CD4-positive, alpha-beta T cell treated with Interleukin-12 subunit alpha and Interleukin-12 subunit beta, for 1 hour (primary cell): ENCODE data around the gene CD81.
"Not testable (repeated sequence)": the region's sequence is repeated elsewhere in the genome, so short reads cannot be mapped to it uniquely, and the experiment has no call there.

Experiments
- DNase-seq: peaks from one replicate; pipeline ENCODE4 v3.0.0-alpha.2; 2020

Gene CD81

DNA sequence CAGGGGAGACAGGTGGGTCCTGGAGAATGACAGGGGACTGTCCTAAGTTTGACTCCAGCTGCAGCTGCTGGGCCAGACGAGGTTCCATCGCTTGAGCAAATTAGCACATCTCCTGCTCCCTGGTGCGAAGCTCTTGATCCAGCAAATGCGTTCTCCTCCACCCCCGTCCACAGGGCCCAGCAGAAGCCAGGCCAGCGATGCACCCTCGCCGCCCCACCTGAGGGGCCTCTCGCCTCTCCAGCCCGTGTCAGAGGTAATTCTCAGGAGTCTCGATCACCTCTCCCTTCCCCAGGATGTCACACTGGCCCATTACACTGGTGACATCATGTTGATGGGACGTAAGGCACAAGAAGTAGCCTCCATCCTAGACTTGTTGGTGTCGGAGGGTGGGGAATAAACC, 19.5 kb upstream of the CD81 start:
- not testable (repeated sequence) for DNase-seq

DNA sequence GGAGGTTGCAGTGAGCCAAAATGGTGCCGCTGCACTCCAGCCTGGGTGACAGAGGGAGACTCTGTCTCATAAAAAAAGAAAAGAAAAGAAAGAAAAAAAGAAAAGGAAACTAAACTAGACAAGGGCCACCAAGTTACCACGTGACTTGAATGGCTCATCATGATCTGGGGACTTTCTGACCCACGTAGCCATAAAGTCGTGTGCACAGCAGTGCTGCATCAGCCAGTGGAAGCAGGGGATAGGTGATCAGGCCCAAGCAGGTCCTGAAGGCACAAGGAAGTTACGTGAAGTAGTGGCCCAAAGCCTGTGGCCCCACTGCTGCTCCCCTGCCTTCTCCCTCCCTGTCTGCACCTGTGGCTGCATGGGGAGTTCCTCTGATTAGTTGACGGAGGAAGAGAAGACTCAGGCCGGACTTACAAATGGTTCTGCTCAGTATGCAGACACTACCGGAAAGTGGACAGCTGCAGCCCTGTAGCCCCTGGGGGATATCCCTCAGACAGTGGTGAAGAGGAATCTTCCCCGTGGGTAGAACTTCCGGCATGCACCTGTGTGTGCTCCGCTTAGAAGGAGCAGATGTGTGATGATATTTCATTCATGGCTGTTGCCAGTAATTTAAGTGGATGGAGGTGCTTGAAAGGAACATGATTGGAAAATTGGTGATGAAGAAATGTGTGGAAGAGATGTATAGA, 18.2 kb upstream of the CD81 start:
- DNase-seq, result no peak

DNA sequence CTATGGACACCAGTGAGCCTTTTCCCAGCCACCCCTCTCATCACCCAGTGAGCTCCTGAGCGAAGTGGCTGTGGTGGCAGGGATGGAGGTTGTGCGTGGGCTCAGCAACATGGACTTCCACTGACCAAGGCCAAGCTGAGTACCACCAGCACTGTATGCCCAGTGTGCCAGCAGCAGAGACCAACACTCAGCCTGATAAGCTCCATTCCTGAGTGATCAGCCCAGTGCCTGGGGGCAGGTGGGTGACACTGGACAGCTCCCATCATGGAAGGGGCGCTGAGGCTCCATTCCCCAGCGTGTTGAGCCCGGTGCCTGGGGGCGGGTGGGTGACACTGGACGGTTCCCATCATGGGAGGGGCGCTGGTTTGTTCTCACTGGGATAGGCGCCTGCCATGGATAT, 17.6 kb upstream of the CD81 start:
- no peak for DNase-seq

DNA sequence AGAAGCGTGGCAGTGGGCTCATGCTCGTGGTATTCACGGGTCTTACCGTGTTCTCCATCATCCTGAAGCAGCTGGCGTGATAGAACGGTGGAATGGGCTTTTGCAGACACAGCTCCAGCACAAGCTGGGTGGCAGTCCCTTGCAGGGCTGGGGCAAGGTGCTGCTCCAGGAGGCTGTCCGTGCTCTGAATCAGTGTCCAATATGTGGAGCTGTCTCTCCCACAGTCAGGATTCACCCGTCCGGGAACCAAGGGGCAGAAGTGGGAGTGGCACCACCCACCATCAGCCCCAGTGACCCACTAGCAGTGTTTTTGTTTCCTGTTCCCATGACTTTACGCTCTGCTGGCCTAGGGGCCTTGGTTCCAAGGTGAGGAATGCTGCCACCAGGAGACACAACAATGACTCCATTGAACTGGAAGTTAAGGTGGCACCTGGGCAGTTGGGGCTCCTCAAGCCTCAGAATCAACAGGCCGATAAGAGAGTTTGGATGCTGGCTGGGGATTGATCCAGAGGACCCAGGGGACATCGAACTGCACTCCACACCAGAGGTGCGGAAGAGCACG, 16.9 kb upstream of the CD81 start:
- no peak for DNase-seq

DNA sequence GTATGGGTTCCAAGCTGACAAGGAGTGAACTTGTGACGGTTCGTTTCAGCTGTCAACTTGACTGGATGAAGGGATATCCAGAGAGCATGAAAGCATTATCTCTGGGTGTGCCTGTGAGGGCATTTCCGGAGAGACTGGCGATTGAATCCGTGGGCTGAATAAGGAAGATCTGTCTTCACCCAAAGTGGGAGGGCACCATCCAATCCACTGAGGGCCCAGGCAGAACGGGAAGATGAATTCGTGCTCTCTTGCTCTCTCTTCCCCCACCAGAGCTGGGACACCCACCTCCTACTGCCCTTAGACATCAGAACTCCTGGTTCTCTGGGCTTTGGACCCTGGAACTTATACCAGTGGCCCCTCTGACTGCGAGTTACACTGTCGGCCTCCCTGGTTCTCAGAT, 15.5 kb upstream of the CD81 start:
- DNase-seq, result no peak

DNA sequence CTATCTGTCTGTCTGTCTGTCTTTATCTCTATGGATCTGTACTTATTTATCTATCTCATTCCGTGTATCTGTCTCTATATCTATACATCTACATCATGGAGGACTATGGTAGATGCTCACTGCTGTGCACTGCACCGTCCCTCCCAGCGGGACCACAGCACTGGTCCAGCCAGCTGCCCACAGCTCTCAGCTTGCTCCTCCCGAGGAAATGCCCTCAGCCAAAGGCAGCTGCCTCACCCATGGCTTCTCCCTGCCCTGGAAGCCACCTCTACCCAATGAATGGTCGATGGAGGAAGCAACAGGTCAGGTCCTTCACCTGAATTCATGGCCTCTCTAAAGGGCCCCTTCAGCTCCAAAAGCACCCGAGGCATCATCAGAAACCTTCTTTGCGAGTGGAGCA, 14.7 kb upstream of the CD81 start:
- DNase-seq, result no peak

DNA sequence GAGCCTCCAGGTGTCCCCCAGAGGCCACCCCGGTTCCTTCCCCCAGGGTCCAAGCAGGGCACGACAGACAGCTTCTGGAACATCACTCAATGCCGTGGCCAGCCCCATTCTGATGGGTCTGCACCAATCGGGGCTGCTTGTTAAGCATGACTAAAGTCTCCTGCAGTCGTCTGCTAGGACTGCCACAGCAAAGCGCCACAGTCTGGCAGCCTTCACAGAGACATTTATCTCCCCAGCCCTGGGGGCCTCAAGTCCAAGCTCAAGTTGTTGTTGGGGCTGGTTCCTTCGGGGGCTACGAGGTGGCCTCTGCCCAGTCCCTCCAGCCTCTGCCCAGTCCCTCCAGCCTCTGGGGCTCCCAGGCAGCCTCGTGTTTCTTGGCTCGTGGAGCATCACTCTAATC, 14.0 kb upstream of the CD81 start:
- DNase-seq, result no peak

DNA sequence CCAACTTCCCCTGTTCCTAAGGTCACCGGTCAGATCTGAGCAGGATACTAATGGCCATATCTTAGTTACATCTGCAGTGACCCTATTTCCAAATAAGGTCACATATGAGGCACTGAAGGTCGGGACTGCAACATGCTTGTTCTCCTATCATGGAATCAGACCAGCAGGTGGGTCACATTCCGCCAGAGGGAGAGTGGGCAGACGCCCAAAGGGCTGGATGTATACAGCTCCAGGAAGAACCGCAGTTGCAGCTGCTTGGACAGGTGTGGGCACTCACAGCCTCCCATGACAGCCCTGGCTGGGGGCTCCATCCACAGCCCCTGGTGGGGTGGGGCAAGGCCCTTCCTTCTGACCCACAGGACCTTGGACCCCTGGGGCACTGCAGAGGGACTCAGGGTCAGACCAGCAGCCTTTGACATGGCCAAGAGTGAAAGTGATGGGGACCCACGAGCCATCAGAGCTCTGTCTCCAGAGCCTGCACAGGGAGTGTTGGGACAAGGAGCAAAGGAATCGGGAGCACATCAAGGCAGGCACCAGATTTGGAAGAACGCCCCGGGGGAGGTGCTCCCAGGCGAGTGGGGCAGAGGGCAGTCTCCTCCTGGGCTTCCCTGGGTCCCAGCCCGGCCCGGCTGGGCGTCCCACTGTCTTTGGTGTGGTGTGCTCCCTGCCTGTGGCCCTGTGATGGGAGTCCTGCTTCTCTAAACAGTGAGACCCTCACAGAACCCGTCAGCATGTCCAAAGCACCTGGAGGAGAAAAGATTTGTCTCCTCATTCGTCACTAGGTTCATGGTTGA, 13.3 kb upstream of the CD81 start:
- DNase-seq, result no peak

DNA sequence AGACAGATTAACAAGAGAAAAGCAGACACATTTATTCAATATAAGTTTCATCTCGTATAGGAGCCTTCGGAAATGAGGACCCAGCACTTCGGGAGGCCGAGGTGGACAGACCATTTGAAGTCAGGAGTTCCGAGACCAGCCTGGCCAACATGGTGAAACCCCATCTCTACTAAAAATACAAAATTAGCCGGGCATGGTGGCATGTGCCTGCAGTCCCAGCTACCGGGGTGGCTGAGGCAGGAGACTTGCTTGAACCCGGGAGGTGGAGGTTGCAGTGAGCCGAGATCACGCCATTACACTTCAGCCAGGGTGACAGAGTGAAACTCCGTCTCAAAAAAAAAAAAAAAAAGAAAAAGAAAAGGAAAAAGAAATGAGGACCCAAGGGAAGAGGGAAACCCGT, 12.7 kb upstream of the CD81 start:
- DNase-seq, result not testable (repeated sequence)

DNA sequence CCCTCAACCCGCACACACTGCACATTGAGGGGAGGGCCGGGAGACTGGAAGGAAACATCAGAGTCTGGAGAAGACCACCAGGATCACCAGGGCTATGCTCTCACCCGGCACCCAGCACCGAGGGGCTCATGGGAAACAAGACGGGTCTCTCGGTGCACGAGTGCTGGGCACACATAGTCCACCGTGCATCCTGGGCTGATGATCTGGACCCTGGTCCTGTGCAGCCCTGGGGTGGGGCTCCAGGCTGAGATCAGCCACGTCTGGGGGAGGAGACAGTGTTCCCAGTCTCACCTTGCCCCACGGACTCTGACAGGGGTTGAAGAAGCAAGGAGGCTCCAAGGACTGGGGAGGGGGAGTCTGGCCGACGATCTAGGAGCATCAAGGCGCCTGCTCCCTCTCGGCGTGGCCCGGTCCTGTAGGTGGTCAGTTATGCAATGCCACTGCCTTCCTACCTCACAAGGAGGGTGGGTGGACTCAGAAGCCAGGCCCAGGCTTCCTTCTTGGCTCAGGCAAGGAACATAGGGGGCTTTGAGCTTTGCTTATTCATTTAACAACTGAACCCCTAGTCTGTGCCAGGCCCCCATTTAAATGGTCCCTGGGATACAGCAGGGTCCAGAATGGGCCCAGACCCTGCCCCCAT, 11.4 kb upstream of the CD81 start:
- DNase-seq, result no peak

DNA sequence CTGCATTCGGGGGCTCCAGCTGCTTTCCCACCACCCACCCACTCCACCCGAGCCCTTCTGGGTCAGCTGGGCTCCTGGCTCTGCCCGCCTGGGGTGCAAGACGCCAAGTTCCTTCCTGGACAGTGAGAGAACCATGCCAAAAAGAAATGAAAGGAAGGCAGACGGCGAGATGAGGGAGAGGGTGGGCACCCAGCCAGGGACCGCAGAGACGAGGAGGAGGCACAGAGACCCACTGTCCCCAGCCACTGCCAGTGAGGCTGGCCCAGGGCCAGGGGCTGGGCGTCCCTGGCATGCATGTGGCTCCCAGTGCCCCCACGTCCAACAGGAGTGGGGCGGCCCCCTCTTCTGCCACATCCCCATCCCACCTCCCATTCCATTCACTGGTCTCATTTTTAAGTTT, 10.8 kb upstream of the CD81 start:
- no peak for DNase-seq

DNA sequence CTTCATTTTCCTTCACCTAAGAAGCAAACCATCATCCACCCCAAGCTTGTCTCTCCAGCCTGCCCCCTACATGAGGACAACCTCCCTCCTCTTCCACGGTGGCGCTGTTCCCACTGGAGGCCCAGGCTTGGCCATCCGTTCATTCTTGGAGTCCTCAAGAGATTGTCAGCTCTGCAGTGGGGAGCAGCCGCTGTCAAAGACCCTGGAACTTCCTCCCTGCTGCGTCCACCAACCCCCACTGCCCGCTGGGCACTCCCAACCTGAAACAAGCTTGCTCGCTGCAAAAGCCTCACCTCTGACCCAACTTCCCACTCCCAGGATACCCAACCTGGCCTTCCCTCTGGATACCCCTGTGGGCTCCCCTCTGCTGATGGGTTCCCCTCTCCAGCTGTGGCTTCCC, 10.4 kb upstream of the CD81 start:
- no peak for DNase-seq

DNA sequence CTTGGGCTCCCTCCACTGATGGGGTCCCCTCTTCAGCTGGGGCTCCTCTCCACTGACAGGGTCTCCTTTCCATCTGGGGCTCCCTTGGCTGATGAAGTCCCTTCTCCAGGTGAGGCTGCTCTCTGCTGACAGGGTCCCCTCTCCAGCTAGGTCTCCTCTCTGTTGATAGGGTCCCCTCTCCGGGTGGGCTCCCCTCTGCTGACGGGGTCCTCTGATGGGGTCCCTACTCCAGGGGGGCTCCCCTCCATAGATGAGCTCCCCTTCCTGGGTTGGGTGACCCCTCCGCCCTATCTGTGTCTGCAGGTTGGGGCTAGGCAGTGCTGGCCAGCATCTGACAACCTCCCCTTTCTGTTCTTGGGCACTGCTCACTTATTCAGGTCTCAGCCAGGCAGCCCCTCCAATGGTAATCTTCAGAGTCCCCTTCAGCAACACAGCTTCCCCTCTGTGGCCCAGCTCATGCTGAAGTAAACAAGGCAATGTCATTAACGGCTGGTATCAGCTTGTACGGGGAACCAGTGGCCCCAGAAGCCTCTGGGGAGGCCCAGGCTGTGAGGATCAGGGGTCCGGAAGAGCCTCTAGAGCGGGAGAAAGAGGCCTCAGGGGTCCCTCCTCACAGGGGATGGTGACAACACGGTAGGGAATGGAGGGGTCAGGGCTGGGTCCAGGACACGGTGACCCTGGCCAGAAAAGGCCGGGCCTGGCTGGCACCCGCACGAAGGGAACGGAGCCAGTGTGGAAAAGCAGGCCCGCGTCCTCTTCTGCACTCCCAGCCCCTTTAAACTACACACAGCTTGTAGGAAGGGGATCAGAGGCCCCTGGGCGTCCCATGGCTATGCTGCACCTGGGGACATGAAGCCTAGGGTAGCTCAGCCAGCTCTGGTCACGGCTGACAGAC, 9.6 kb upstream of the CD81 start:
- DNase-seq, result no peak

DNA sequence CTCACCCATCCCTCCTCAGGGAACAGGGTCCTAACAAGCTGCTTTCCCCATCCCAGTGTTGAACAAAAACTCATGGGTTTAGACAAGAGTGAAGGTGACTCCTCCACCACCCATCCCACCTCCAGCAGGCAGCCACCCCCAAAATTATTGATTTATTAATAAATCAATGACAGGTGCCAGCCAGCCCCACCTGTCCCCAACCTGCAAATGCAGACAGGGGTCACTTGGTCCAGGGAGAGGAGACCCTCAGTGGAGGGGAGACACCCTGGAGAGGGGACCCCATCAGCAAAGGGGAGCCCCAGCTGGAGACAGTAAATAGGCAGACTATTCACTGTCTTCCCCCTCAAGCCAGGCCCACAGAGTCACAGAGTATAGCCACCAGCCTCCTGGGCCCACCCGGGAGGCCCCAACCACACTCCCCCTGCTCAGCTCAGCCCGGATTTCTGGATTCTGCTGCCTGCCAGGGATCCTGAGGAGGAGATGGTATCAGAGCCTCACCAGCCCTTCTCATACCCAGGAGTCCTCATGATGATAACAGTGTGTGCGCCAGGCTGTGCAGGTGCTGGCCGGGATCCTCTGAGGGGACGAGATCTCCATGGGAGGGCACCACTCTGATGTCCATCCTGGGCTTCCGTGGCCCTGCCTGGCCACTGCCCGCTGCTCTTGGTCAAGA, 8.8 kb upstream of the CD81 start:
- no peak for DNase-seq

DNA sequence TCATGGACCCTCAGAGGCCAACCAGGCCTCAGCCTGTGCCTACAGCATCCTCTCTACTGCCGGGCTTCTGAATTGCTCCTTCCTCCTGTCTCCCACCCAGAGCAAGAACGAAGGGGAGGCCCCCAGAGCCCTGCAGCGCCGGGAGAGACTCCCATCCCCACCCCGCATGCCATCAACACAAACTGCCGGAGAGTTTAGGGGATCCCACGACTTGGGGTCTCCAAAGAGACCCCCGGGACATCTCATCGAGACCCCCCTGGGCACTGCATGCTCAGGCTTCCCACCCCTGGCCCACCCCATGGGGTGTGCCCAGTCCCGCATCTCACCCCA, 8.3 kb upstream of the CD81 start:
- DNase-seq, result no peak

DNA sequence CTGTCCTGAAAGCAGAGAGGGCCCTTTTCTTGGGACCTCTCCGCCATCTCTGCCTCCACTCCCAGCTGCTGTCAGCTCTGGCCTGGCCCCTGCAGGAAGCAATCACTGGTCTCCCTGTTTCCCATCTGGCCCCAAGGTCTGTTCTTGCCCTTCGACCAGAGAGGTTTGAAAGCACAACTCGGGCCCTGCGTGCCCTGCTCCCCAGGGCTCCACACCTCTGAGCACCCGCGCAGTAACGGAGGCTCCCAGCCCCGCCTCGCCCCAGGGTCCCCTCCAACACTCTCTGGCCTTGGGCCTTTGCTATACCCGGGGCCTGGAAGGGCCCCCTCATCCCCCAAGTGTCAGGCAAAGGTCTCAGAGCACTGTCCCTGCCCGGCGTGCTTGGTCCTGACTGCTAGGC, 7.8 kb upstream of the CD81 start:
- DNase-seq, result no peak

DNA sequence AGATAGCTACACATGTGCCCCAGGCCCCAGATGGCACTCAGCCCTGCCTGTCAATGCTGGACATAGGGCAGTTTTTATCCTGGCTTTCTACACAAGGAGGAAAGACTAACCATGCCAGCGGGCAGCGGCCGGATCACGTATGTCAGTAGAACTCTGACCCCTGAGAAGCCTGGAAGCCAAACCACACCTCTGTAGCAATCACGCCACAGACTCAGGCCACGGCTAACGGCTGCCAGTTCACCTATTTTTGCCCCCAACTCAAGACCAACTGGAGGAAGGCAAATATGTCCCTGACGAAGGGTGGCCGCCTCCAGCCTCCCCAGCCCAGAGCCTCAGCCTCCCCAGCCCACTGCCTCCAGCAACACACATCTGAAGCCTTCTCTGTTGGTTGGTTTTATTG, 7.2 kb upstream of the CD81 start:
- no peak for DNase-seq

DNA sequence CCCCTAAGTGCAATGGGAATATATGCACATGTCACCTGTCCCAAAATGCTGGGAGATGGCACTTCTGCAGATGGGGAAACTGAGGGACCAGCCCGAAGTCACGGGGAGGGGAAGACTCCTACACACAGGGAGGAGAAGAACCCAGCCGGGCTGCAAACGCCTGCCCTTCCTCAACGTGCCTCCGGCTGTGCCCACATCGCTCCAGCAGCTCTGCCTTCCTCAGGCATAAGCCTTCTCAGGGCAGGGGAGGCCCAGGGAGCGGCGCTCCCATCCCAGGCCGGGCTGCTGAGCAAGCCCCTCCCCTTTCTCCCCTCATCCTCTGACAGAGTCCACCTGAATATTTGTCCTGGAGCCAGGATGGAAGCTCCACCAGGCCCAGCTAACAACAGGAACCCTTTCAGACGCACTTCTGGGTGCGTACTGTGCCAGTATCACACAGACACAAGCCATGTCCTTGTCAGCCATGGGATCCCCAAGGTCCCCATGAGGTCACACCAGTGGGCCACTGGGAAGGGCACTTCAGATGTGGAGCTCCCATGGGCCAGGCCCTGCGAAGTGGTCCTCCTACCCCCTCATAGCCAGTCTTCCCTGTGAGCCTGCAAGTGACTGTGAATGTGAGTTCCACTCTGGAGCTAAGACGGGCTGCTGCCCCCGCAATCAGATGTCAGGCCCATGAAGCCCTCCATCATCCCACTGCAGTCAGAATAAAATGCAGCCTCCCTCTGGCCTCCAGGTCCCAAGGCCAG, 2.5 kb upstream of the CD81 start:
- DNase-seq, result no peak

DNA sequence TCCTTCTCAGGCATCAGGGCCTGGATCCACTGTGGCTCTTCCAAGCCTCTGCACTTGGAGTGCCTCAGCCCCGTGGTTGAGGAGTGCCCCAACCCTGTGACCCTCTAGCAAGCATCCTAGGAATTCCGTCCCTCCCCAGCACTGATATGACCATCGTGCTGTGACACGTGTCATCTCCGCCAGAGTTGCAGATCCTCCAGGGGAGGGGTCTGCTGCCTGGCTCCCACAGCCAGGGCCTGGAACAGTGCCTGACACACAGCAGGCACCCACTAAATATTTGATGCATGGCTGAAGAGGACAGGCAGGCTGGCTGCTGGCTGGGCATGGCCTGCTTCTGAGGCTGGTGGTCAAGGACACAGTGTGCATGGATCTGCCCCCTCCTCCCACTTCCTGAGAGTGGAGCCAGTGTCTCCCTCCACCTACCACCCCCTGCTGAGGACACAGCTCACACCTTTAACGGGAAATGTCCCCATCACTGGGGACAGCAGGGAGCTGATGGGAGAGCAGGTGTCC, 1.7 kb upstream of the CD81 start:
- DNase-seq, result no peak

DNA sequence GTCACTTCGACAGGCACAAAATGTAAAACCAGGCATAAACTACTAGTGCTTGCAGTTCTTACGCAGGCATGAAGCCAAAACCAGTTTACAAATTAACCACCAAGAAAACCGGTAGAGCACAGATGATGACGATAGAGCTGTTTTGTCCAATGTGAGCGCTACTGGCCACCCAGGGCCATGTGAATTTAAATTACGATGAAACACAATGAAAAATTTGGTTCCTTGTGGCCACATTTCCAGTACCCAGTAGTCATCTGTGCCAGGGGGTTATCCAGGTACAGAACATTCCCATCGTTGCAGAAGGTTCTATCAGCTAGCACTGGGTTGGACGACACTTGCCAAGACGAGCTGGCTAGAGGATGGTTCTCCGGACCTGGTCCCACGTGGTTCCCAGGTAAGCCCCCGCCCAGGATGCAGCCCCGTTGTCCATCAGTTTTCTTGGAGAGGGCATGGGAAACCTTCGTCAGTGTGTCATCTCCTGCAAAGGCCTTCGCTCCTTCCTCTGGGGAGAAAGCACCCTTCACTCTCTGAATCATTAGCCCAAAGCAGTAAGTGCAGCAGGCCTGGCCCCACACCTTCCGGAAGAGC, 1.1 kb upstream of the CD81 start:
- DNase-seq, result no peak
